Measurements from ENCODE around the gene MAML3. TPM values are rescaled to one million over a fixed set of nuclear protein-coding genes. Genes with fewer than 3 reads are reported as not detected.

The MAML3 gene
- total RNA-seq, 2 experiments from 2014 or later, result 2.5 to 2.9 TPM

GRCh38 chr4:139892973-139893736 lies 260.8 kb downstream of the MAML3 start:
- Mint-ChIP-seq H3K4me3 (no peak overlapping the region), H3K4me1 (ENCODE audit: low read depth) (no peaks in the 10 kb centered on the region), H3K27ac (no peak overlapping the region), H3K27me3 (no peaks in the 10 kb centered on the region), H3K36me3 (ENCODE audit: low read depth) (no peaks in the 10 kb centered on the region), H3K9me3 (no peaks in the 10 kb centered on the region)
- Histone ChIP-seq H3K4me1 (ENCODE audit: insufficient read depth, low read length) (no peaks in the 10 kb centered on the region), H3K27me3 (ENCODE audit: control insufficient read depth in 1 of 2, insufficient read depth in 2 of 2, low read length in 2 of 2) (no peaks in the 10 kb centered on the region), H3K36me3 (ENCODE audit: insufficient read depth, low read length) (no peaks in the 10 kb centered on the region), H3K27ac (ENCODE audit: low read depth in 1 of 2, low read length in 2 of 2) (no peak overlapping the region), H3K9me3 (ENCODE audit: control insufficient read depth in 1 of 2, insufficient read depth in 1 of 2, low read length in 2 of 2) (no peaks in the 10 kb centered on the region), H3K4me3 (ENCODE audit: low read length) (no peak overlapping the region)
- CTCF ChIA-PET, result no interaction called here
- POLR2A ChIA-PET, result no interaction called here
- intact Hi-C loops (cut with DNase I, micrococcal nuclease), result no loop called here
- TF ChIP-seq CTCF (IDR thresholded peaks at IDR 0.05), result no peak
- no peak for DNase-seq
- ATAC-seq (ENCODE audit: poor library complexity), result no peak

GRCh38 chr4:139890816-139891215 lies 263.2 kb downstream of the MAML3 start:
- no peaks in the 10 kb centered on the region for H3K9me3 ChIP-seq (ENCODE audit: control insufficient read depth in 1 of 2, insufficient read depth in 1 of 2, low read length in 2 of 2)
- no peak overlapping the region for H3K27ac Mint-ChIP-seq
- H3K27me3 ChIP-seq (ENCODE audit: control insufficient read depth in 1 of 2, insufficient read depth in 2 of 2, low read length in 2 of 2), result no peaks in the 10 kb centered on the region
- no peaks in the 10 kb centered on the region for H3K4me1 ChIP-seq (ENCODE audit: insufficient read depth, low read length)
- H3K27me3 Mint-ChIP-seq, result no peaks in the 10 kb centered on the region
- ChIA-PET POLR2A (no interaction called here), CTCF (interaction anchor here (1.3 kb wide), 1 partner anchor 22 kb away, joined by 3 read pairs; no protein-coding TSS in a partner anchor)
- DNase-seq, result peak in 2 of 14 experiments; percentile 11 to 22
- H3K9me3 Mint-ChIP-seq, result no peaks in the 10 kb centered on the region
- H3K4me3 Mint-ChIP-seq, result no peak overlapping the region
- no peaks in the 10 kb centered on the region for H3K4me1 Mint-ChIP-seq (ENCODE audit: low read depth)
- H3K4me3 ChIP-seq (ENCODE audit: low read length), result no peak overlapping the region
- no peak for TF ChIP-seq CTCF (IDR thresholded peaks at IDR 0.05)
- H3K36me3 Mint-ChIP-seq (ENCODE audit: low read depth), result no peaks in the 10 kb centered on the region
- no peak for ATAC-seq (ENCODE audit: poor library complexity)
- intact Hi-C loops (cut with DNase I, micrococcal nuclease), result no loop called here
- H3K36me3 ChIP-seq (ENCODE audit: insufficient read depth, low read length), result no peaks in the 10 kb centered on the region
- no peak overlapping the region for H3K27ac ChIP-seq (ENCODE audit: low read depth in 1 of 2, low read length in 2 of 2)

GRCh38 chr4:139889901-139890300 lies 264.1 kb downstream of the MAML3 start:
- ChIA-PET CTCF (interaction anchor here (1.3 kb wide), 1 partner anchor 21 kb away, joined by 3 read pairs; no protein-coding TSS in a partner anchor), POLR2A (no interaction called here)
- H3K27me3 Mint-ChIP-seq, result no peaks in the 10 kb centered on the region
- ATAC-seq (ENCODE audit: poor library complexity) (no peak), DNase-seq (no peak)
- no peak overlapping the region for H3K4me3 ChIP-seq (ENCODE audit: low read length)
- no peaks in the 10 kb centered on the region for H3K4me1 ChIP-seq (ENCODE audit: insufficient read depth, low read length)
- no peak overlapping the region for H3K27ac Mint-ChIP-seq
- no peak overlapping the region for H3K4me3 Mint-ChIP-seq
- no peak for TF ChIP-seq CTCF (IDR thresholded peaks at IDR 0.05)
- no peaks in the 10 kb centered on the region for H3K9me3 ChIP-seq (ENCODE audit: control insufficient read depth in 1 of 2, insufficient read depth in 1 of 2, low read length in 2 of 2)
- H3K27ac ChIP-seq (ENCODE audit: low read depth in 1 of 2, low read length in 2 of 2), result no peak overlapping the region
- no peaks in the 10 kb centered on the region for H3K36me3 ChIP-seq (ENCODE audit: insufficient read depth, low read length)
- intact Hi-C loops (cut with DNase I, micrococcal nuclease), result no loop called here
- no peaks in the 10 kb centered on the region for H3K9me3 Mint-ChIP-seq
- H3K27me3 ChIP-seq (ENCODE audit: control insufficient read depth in 1 of 2, insufficient read depth in 2 of 2, low read length in 2 of 2), result no peaks in the 10 kb centered on the region
- no peaks in the 10 kb centered on the region for H3K36me3 Mint-ChIP-seq (ENCODE audit: low read depth)
- H3K4me1 Mint-ChIP-seq (ENCODE audit: low read depth), result no peaks in the 10 kb centered on the region

All from CD4-positive, alpha-beta T cell (primary cell).